ENCODE data around the gene CBFA2T2.
"Not testable (repeated sequence)": the region's sequence is repeated elsewhere in the genome, so short reads cannot be mapped to it uniquely, and the experiment has no call there.

The CBFA2T2 gene

GRCh38 chr20:33459599-33459998, 30.3 kb upstream of the CBFA2T2 start:
- no peak overlapping the region for H2AFZ ChIP-seq (ENCODE audit: low read depth, low read length)
- H3K27me3 ChIP-seq (ENCODE audit: insufficient read depth, low read length): no peaks in the 10 kb centered on the region
- H3K4me1 ChIP-seq (ENCODE audit: insufficient read depth, low read length): no peaks in the 10 kb centered on the region
- H3K36me3 ChIP-seq (ENCODE audit: insufficient read depth, low read length): no peaks in the 10 kb centered on the region
- H3K4me3 ChIP-seq (ENCODE audit: low read length): no peak overlapping the region
- H3K9me3 ChIP-seq (ENCODE audit: low read length): no peaks in the 10 kb centered on the region

GRCh38 chr20:33460711-33461110, 29.2 kb upstream of the CBFA2T2 start:
- Histone ChIP-seq H3K9me3 (ENCODE audit: low read length) (no peaks in the 10 kb centered on the region), H2AFZ (ENCODE audit: low read depth, low read length) (no peak overlapping the region), H3K27me3 (ENCODE audit: insufficient read depth, low read length) (no peaks in the 10 kb centered on the region), H3K4me3 (ENCODE audit: low read length) (no peak overlapping the region), H3K4me1 (ENCODE audit: insufficient read depth, low read length) (peaks cover 3% of the 10 kb centered on the region), H3K36me3 (ENCODE audit: insufficient read depth, low read length) (no peaks in the 10 kb centered on the region)

GRCh38 chr20:33463332-33464101, 26.4 kb upstream of the CBFA2T2 start:
- Histone ChIP-seq H3K4me1 (ENCODE audit: insufficient read depth, low read length) (peaks cover 3% of the 10 kb centered on the region), H3K4me3 (ENCODE audit: low read length) (no peak overlapping the region), H3K9me3 (ENCODE audit: low read length) (no peaks in the 10 kb centered on the region), H2AFZ (ENCODE audit: low read depth, low read length) (no peak overlapping the region), H3K27me3 (ENCODE audit: insufficient read depth, low read length) (no peaks in the 10 kb centered on the region), H3K36me3 (ENCODE audit: insufficient read depth, low read length) (no peaks in the 10 kb centered on the region)

- not testable (repeated sequence) for H3K4me3 ChIP-seq (ENCODE audit: low read length); H3K9me3 ChIP-seq (ENCODE audit: low read length); H3K4me1 ChIP-seq (ENCODE audit: insufficient read depth, low read length); H3K36me3 ChIP-seq (ENCODE audit: insufficient read depth, low read length); H2AFZ ChIP-seq (ENCODE audit: low read depth, low read length); H3K27me3 ChIP-seq (ENCODE audit: insufficient read depth, low read length)
Measured at GRCh38 chr20:33464759-33465158, 25.1 kb upstream of the CBFA2T2 start.

GRCh38 chr20:33465481-33466302, 24.2 kb upstream of the CBFA2T2 start:
- Histone ChIP-seq H3K27me3 (ENCODE audit: insufficient read depth, low read length) (no peaks in the 10 kb centered on the region), H3K4me1 (ENCODE audit: insufficient read depth, low read length) (peaks cover 3% of the 10 kb centered on the region), H3K36me3 (ENCODE audit: insufficient read depth, low read length) (no peaks in the 10 kb centered on the region), H3K9me3 (ENCODE audit: low read length) (no peaks in the 10 kb centered on the region), H3K4me3 (ENCODE audit: low read length) (no peak overlapping the region), H2AFZ (ENCODE audit: low read depth, low read length) (no peak overlapping the region)

GRCh38 chr20:33466303-33466646, 23.6 kb upstream of the CBFA2T2 start:
- Histone ChIP-seq H3K4me1 (ENCODE audit: insufficient read depth, low read length) (peaks cover 3% of the 10 kb centered on the region), H3K9me3 (ENCODE audit: low read length) (no peaks in the 10 kb centered on the region), H3K27me3 (ENCODE audit: insufficient read depth, low read length) (no peaks in the 10 kb centered on the region), H3K4me3 (ENCODE audit: low read length) (no peak overlapping the region), H3K36me3 (ENCODE audit: insufficient read depth, low read length) (no peaks in the 10 kb centered on the region), H2AFZ (ENCODE audit: low read depth, low read length) (no peak overlapping the region)

GRCh38 chr20:33470457-33470856, 19.4 kb upstream of the CBFA2T2 start:
- no peaks in the 10 kb centered on the region for H3K27me3 ChIP-seq (ENCODE audit: insufficient read depth, low read length)
- H2AFZ ChIP-seq (ENCODE audit: low read depth, low read length): no peak overlapping the region
- no peaks in the 10 kb centered on the region for H3K36me3 ChIP-seq (ENCODE audit: insufficient read depth, low read length)
- no peaks in the 10 kb centered on the region for H3K9me3 ChIP-seq (ENCODE audit: low read length)
- peaks cover 1% of the 10 kb centered on the region for H3K4me1 ChIP-seq (ENCODE audit: insufficient read depth, low read length)
- H3K4me3 ChIP-seq (ENCODE audit: low read length): no peak overlapping the region

GRCh38 chr20:33470866-33471265, 19.0 kb upstream of the CBFA2T2 start:
- no peak overlapping the region for H3K4me3 ChIP-seq (ENCODE audit: low read length)
- H3K36me3 ChIP-seq (ENCODE audit: insufficient read depth, low read length): no peaks in the 10 kb centered on the region
- H3K27me3 ChIP-seq (ENCODE audit: insufficient read depth, low read length): no peaks in the 10 kb centered on the region
- H2AFZ ChIP-seq (ENCODE audit: low read depth, low read length): no peak overlapping the region
- peaks cover 4% of the 10 kb centered on the region for H3K4me1 ChIP-seq (ENCODE audit: insufficient read depth, low read length)
- no peaks in the 10 kb centered on the region for H3K9me3 ChIP-seq (ENCODE audit: low read length)

GRCh38 chr20:33472868-33473435, 16.9 kb upstream of the CBFA2T2 start:
- Histone ChIP-seq H3K36me3 (ENCODE audit: insufficient read depth, low read length) (no peaks in the 10 kb centered on the region), H3K9me3 (ENCODE audit: low read length) (no peaks in the 10 kb centered on the region), H3K4me3 (ENCODE audit: low read length) (no peak overlapping the region), H2AFZ (ENCODE audit: low read depth, low read length) (no peak overlapping the region), H3K4me1 (ENCODE audit: insufficient read depth, low read length) (peaks cover 7% of the 10 kb centered on the region), H3K27me3 (ENCODE audit: insufficient read depth, low read length) (no peaks in the 10 kb centered on the region)

GRCh38 chr20:33474097-33474873, 15.6 kb upstream of the CBFA2T2 start:
- no peaks in the 10 kb centered on the region for H3K27me3 ChIP-seq (ENCODE audit: insufficient read depth, low read length)
- peaks cover 7% of the 10 kb centered on the region for H3K4me1 ChIP-seq (ENCODE audit: insufficient read depth, low read length)
- no peak overlapping the region for H3K4me3 ChIP-seq (ENCODE audit: low read length)
- no peaks in the 10 kb centered on the region for H3K36me3 ChIP-seq (ENCODE audit: insufficient read depth, low read length)
- H3K9me3 ChIP-seq (ENCODE audit: low read length): no peaks in the 10 kb centered on the region
- no peak overlapping the region for H2AFZ ChIP-seq (ENCODE audit: low read depth, low read length)

- no peaks in the 10 kb centered on the region for H3K27me3 ChIP-seq (ENCODE audit: insufficient read depth, low read length)
- H3K4me1 ChIP-seq (ENCODE audit: insufficient read depth, low read length): peaks cover 7% of the 10 kb centered on the region
- no peak overlapping the region for H3K4me3 ChIP-seq (ENCODE audit: low read length)
- no peaks in the 10 kb centered on the region for H3K36me3 ChIP-seq (ENCODE audit: insufficient read depth, low read length)
- H2AFZ ChIP-seq (ENCODE audit: low read depth, low read length): no peak overlapping the region
- H3K9me3 ChIP-seq (ENCODE audit: low read length): no peaks in the 10 kb centered on the region
Measured at GRCh38 chr20:33474963-33475362, 14.9 kb upstream of the CBFA2T2 start.

GRCh38 chr20:33475381-33476152, 14.3 kb upstream of the CBFA2T2 start:
- no peaks in the 10 kb centered on the region for H3K27me3 ChIP-seq (ENCODE audit: insufficient read depth, low read length)
- H3K9me3 ChIP-seq (ENCODE audit: low read length): no peaks in the 10 kb centered on the region
- H2AFZ ChIP-seq (ENCODE audit: low read depth, low read length): no peak overlapping the region
- H3K36me3 ChIP-seq (ENCODE audit: insufficient read depth, low read length): no peaks in the 10 kb centered on the region
- no peak overlapping the region for H3K4me3 ChIP-seq (ENCODE audit: low read length)
- H3K4me1 ChIP-seq (ENCODE audit: insufficient read depth, low read length): peaks cover 7% of the 10 kb centered on the region
